Stimulated activated CD4-positive, alpha-beta T cell treated with anti-CD3 and anti-CD28 coated beads, TNF-alpha, amount 100 ng/mL, for 4 hours (primary cell): ENCODE data around the gene CCDC28A.

Experiments used
- DNase-seq, 3 experiments: peaks; one replicate each; pipeline ENCODE4 v3.0.0-alpha.2; 2020; ENCODE audit warnings: low read depth in 3 of 3

The CCDC28A gene

DNA sequence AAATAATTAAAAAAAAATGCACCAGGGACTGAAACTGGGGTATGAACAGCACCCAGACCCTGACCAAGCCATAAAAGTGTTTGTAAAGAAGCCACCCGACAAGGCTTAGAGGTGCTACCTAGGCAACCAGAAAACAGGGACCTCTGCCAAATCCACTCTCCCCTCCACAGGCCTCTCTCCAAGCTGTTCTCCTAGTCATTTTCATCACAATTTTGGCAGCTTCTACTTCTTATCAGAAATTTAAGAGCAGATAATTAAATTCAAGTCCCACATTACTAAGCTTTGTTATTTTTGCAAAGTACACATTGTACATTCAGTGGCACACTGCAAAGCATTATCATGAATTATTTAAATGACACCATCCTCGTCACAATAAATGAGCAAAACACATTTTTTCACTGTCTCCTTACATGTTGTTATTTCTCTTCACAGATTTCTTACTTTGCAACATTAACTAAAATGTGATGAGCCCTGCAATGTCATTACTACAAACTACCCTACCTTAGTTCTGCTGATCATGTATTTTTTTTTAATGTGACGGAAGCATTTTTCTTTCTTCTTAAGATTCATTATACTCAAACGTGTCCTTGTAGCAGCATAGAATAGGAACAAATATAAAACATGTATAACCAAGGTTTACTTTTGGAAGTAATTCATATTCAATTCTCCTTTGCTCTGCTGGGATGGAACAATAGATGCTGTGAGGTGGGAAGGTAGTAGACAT lies 60.4 kb downstream of the CCDC28A start:
- DNase-seq, result no peak

DNA sequence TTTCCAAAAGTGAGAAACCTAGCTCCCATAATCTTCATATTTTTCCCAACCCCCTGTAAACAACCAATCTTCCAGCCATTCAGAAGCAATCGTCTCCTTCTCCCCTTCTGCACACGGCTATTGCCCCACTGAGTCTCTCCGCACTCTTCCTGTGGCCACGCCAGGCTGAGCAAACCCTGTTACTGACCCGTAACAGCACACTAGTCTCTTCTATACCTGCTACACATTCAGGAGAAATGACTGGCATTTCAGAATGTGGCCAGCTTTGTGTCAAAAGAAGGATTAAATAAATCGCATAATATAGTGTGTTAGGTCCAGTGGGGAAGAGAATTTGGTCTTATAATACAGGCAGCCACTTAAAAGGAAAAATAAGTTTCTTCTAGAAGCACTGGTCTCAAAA lies 63.7 kb downstream of the CCDC28A start:
- no peak for DNase-seq
